Right lobe of liver (tissue), 4 donors: Measurements from ENCODE around the gene ZNF385B.

Experiments
- CTCF ChIP-seq, 4 donors: fragments of 200-600 bp in 3 of 4; fragments of 450-650 bp in 1 of 4; IDR thresholded peaks; one replicate each; pipeline versions ENCODE4 v1.5.1 to v1.8.0; 2016 to 2022; ENCODE audit warnings: antibody characterized with exemption in 4 of 4, mild to moderate bottlenecking in 2 of 4
- POLR2A ChIP-seq: fragments of 450-650 bp; IDR thresholded peaks from one replicate; pipeline ENCODE4 v1.6.1; 2017; ENCODE audit warnings: antibody characterized with exemption, mild to moderate bottlenecking
- donor health status: DM: no; HTN: no; CAD: no.
- donor health status: DM: no; HTN: no; CAD: no.
- donor health status: DM: no; HTN: yes; CAD: no.

GRCh38 chr2:179470089-179470488 lies 391.3 kb downstream of the ZNF385B start:
- TF ChIP-seq CTCF (IDR thresholded peaks at IDR 0.05) (no peak), POLR2A (no peak)
